ENCODE data around the gene ACTL10. TPM values are rescaled to one million over a fixed set of nuclear protein-coding genes. Genes with fewer than 3 reads are reported as not detected.

ACTL10 gene
- total and polyA plus RNA-seq, 2 of the 4 experiments (the other 2 are of a cell fraction), result 0.18 to 0.43 TPM

DNA sequence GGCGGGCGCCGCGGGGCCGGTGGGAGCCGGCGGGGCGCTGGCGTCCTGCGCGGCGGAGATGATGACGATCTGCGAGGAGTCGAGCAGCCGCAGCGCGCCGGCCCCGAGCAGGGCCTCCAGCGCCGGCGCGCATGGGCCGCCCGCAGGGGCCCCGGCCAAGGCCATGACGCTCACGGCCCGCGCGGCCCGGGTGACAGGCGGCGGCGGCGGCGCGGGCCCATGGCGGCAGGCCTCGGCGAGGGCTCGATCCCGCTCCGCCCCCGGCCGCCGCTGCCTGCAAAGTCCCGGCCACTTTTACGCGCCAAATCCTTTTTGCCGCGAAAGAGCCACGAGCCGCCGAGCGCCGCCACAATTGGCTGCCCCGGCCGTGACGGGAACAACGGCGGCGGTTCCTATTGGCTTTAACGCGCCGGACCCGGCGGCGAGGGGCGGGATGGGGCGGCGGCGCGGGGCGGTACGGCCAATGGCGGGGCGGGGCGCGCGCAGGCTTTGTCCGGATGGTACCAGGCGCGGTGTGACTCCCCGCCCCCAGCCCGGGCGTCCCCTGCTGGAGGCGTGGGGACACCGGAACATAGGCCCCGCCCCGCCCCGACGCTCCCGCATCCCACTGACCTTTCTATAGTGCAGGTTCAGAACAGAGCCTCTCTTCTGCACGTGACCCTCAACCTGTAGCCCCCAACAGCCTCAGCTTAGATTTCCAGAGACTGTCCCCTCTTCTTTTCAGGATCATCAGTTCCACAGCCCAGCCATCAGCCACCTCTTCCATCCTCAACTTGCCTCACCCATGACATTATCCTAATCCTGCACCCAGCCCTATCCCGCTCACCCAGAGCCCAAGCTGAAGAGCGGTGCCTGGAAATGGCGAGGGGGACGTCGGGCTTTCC lies 19.6 kb downstream of the ACTL10 start, which contains the start of gene E2F1 (continued):
- no peak for TF ChIP-seq NFE2L2 (IDR thresholded peaks at IDR 0.05; ENCODE audit: low read depth, low read length)
- peak; percentile 63; the same call in 1 of the 2 replicates for TF ChIP-seq MAZ (IDR thresholded peaks at IDR 0.05; ENCODE audit: borderline replicate concordance, low read depth, low read length)

DNA sequence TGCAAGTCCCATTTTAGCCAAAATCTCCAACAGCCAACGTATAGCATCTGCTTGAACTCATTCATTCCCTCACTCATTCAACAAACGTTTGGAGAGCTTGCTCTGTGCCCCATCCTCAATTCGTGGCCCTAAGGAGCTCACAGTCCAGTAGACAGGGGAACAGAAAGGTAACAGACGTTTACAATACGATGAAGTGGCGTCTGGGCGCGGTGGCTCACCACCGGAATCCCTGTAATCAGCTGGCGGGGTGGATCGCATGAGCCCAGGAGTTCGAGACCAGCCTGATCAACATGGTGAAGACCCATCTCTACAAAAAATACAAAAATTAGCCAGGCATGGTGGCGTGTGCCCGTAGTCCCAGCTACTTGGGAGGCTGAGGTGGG lies 20.2 kb downstream of the ACTL10 start:
- H3K9me1 ChIP-seq (ENCODE audit: insufficient read depth, low read length), result 0 out of 2 replicates have a peak, but pooled peaks cover 13% of the 10 kb centered on the region
- dilution Hi-C loops (cut with HindIII; ENCODE audit: low sequenced_read_pairs, unreplicated experiment) (no loop called here), in situ Hi-C loops (cut with MboI; ENCODE audit: low sequenced_read_pairs) (no loop called here), intact Hi-C loops (cut with micrococcal nuclease) (no loop called here)
- BruUV-seq (replicated peaks), result no TSS peak
- no peaks in the 10 kb centered on the region for H3K9me3 ChIP-seq (ENCODE audit: control insufficient read depth, insufficient read depth, low read length)
- H3K4me1 ChIP-seq (ENCODE audit: control insufficient read depth, insufficient read depth, low read length), result peaks cover 9% of the 10 kb centered on the region
- peak overlapping the region; percentile 92 for H4K5ac ChIP-seq (ENCODE audit: low read depth, low read length)
- H2BK20ac ChIP-seq (ENCODE audit: low read depth, low read length), result no peak overlapping the region
- H3K27ac ChIP-seq (ENCODE audit: insufficient read depth, low read length), result no peak overlapping the region
- DNase-seq (no peak), ATAC-seq (ENCODE audit: low read depth) (no peak)
- peaks cover 6% of the 10 kb centered on the region; the same call in 1 of the 2 replicates for H4K20me1 ChIP-seq (ENCODE audit: insufficient read depth, low read length)
- no peak overlapping the region for H3K4me3 ChIP-seq (ENCODE audit: insufficient read depth, low read depth, low read length)
- no peak overlapping the region for H3K9ac ChIP-seq (ENCODE audit: low read depth, low read length)
- no peaks in the 10 kb centered on the region for H3K36me3 ChIP-seq (ENCODE audit: control insufficient read depth, insufficient read depth, low read length)
- peak overlapping the region; percentile 93 for H2AFZ ChIP-seq (replicated peaks; ENCODE audit: low read length, poor library complexity)
- H3K79me1 ChIP-seq (ENCODE audit: low read depth in 1 of 2, low read length in 2 of 2), result peaks cover 7 to 27% of the 10 kb centered on the region in 2 experiments; a peak in 2 of 4 replicates
- no peak overlapping the region for H2BK15ac ChIP-seq (ENCODE audit: low read depth, low read length)
- H4K91ac ChIP-seq (ENCODE audit: insufficient read depth, low read depth, low read length), result no peak overlapping the region
- no peak overlapping the region for H2BK5ac ChIP-seq (ENCODE audit: low read depth, low read length, poor library complexity, severe bottlenecking)
- H3K4ac ChIP-seq (ENCODE audit: low read depth, low read length), result peak overlapping the region; percentile 61
- no peaks in the 10 kb centered on the region for H3K27me3 ChIP-seq (ENCODE audit: control insufficient read depth, insufficient read depth, low read length)
- 87% methylated on average over 9 of the region's 14 CpGs; no CpG with 5 or more reads in 1 of the 2 experiments for WGBS, 2 experiments (ENCODE audit: extremely low coverage in 2 of 2, insufficient read length in 1 of 2)
- no peak overlapping the region for H3K56ac ChIP-seq (ENCODE audit: extremely low read depth, insufficient read depth, low read length)
- H2AK5ac ChIP-seq (ENCODE audit: low read depth, low read length), result peak overlapping the region; percentile 6
- no peak for TF ChIP-seq SMC3 (IDR thresholded peaks at IDR 0.05; ENCODE audit: low read depth, low read length)
- no peak for TF ChIP-seq POLR2A (IDR thresholded peaks at IDR 0.05; ENCODE audit: low read depth, low read length)
- TF ChIP-seq, protein P1, sequence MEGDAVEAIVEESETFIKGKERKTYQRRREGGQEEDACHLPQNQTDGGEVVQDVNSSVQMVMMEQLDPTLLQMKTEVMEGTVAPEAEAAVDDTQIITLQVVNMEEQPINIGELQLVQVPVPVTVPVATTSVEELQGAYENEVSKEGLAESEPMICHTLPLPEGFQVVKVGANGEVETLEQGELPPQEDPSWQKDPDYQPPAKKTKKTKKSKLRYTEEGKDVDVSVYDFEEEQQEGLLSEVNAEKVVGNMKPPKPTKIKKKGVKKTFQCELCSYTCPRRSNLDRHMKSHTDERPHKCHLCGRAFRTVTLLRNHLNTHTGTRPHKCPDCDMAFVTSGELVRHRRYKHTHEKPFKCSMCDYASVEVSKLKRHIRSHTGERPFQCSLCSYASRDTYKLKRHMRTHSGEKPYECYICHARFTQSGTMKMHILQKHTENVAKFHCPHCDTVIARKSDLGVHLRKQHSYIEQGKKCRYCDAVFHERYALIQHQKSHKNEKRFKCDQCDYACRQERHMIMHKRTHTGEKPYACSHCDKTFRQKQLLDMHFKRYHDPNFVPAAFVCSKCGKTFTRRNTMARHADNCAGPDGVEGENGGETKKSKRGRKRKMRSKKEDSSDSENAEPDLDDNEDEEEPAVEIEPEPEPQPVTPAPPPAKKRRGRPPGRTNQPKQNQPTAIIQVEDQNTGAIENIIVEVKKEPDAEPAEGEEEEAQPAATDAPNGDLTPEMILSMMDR (conservative IDR thresholded peaks at IDR 0.05; ENCODE audit: low read depth, low read length), result no peak
- TF ChIP-seq RFX5 (IDR thresholded peaks at IDR 0.05; ENCODE audit: low read depth, low read length), result no peak
- no peak for TF ChIP-seq NFE2L2 (IDR thresholded peaks at IDR 0.05; ENCODE audit: low read depth, low read length)
- TF ChIP-seq, protein P2, sequence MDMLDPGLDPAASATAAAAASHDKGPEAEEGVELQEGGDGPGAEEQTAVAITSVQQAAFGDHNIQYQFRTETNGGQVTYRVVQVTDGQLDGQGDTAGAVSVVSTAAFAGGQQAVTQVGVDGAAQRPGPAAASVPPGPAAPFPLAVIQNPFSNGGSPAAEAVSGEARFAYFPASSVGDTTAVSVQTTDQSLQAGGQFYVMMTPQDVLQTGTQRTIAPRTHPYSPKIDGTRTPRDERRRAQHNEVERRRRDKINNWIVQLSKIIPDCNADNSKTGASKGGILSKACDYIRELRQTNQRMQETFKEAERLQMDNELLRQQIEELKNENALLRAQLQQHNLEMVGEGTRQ (IDR thresholded peaks at IDR 0.05; ENCODE audit: low read depth, low read length), result no peak
- TF ChIP-seq RCOR1 (IDR thresholded peaks at IDR 0.05; ENCODE audit: insufficient replicate concordance, low read length), result no peak
- no peak for TF ChIP-seq BHLHE40 (IDR thresholded peaks at IDR 0.05; ENCODE audit: low read depth, low read length)
- TF ChIP-seq FOS (IDR thresholded peaks at IDR 0.05; ENCODE audit: low read depth, low read length), result no peak
- TF ChIP-seq MAZ (IDR thresholded peaks at IDR 0.05; ENCODE audit: borderline replicate concordance, low read depth, low read length), result no peak
- POLR2A ChIA-PET (ENCODE audit: unreplicated experiment), result no interaction called here
- H2AK9ac ChIP-seq (replicated peaks; ENCODE audit: low read depth, low read length, poor library complexity), result peak overlapping the region; percentile 28
- H2BK120ac ChIP-seq (ENCODE audit: low read depth, low read length), result no peak overlapping the region
- H3K4me2 ChIP-seq (ENCODE audit: low read depth, low read length), result peak overlapping the region; percentile 95; the same call in 1 of the 2 replicates
- H3K14ac ChIP-seq (replicated peaks; ENCODE audit: low read depth, low read length), result peak overlapping the region; percentile 11; the same call in 1 of the 2 replicates
- no peak overlapping the region for H3K23ac ChIP-seq (ENCODE audit: low read depth, low read length)
- CTCF ChIA-PET, result no interaction called here
- H3K18ac ChIP-seq (ENCODE audit: low read depth, low read length), result no peak overlapping the region
- peak overlapping the region; percentile 93 to 96 for H4K8ac ChIP-seq (ENCODE audit: low read depth in 2 of 2, low read length in 2 of 2)
